ENCODE results near the gene SKAP2.

Gene SKAP2

GRCh38 chr7:26658389-26659084, 205.9 kb downstream of the SKAP2 start:
- no peak for DNase-seq

- DNase-seq = no peak
Observed at GRCh38 chr7:26657686-26658388, 206.6 kb downstream of the SKAP2 start.

GRCh38 chr7:26657206-26657641, 207.2 kb downstream of the SKAP2 start:
- no peak for DNase-seq

- DNase-seq = no peak
Observed at GRCh38 chr7:26656735-26657134, 207.7 kb downstream of the SKAP2 start.

GRCh38 chr7:26655781-26656180, 208.6 kb downstream of the SKAP2 start:
- no peak for DNase-seq

- DNase-seq = no peak
Observed at GRCh38 chr7:26653430-26654399, 210.7 kb downstream of the SKAP2 start.

- DNase-seq = no peak
Observed at GRCh38 chr7:26652401-26653100, 211.8 kb downstream of the SKAP2 start.

GRCh38 chr7:26650103-26650502, 214.3 kb downstream of the SKAP2 start:
- DNase-seq = no peak

- DNase-seq = no peak
Observed at GRCh38 chr7:26649388-26649787, 215.0 kb downstream of the SKAP2 start.

GRCh38 chr7:26648554-26648953, 215.8 kb downstream of the SKAP2 start:
- DNase-seq = no peak

- DNase-seq = no peak
Observed at GRCh38 chr7:26646336-26647048, 217.9 kb downstream of the SKAP2 start.

GRCh38 chr7:26645121-26645520, 219.3 kb downstream of the SKAP2 start:
- no peak for DNase-seq

GRCh38 chr7:26642416-26642815, 222.0 kb downstream of the SKAP2 start:
- DNase-seq = no peak

GRCh38 chr7:26639695-26640094, 224.7 kb downstream of the SKAP2 start:
- DNase-seq = no peak

- DNase-seq = no peak
Observed at GRCh38 chr7:26639111-26639510, 225.3 kb downstream of the SKAP2 start.

- DNase-seq = no peak
Observed at GRCh38 chr7:26638140-26638539, 226.2 kb downstream of the SKAP2 start.

- no peak for DNase-seq
Observed at GRCh38 chr7:26637610-26638009, 226.8 kb downstream of the SKAP2 start.

- no peak for DNase-seq
Observed at GRCh38 chr7:26636808-26637207, 227.6 kb downstream of the SKAP2 start.

- no peak for DNase-seq
Observed at GRCh38 chr7:26633557-26633956, 230.8 kb downstream of the SKAP2 start.

- DNase-seq = no peak
Observed at GRCh38 chr7:26631601-26632000, 232.8 kb downstream of the SKAP2 start.

- DNase-seq = no peak
Observed at GRCh38 chr7:26630941-26631580, 233.3 kb downstream of the SKAP2 start.

GRCh38 chr7:26630361-26630760, 234.0 kb downstream of the SKAP2 start:
- no peak for DNase-seq

Measured in activated naive CD4-positive, alpha-beta T cell treated with Interleukin-2 at 50 U/mL for 16 hours (primary cell).